HT1080 (cell line): ENCODE results near the gene PMM1. TPM values are rescaled to one million over a fixed set of nuclear protein-coding genes. Genes with fewer than 3 reads are reported as not detected.
"Not testable (repeated sequence)": the region's sequence is repeated elsewhere in the genome, so short reads cannot be mapped to it uniquely, and the experiment has no call there.

Experiments used
- DNase-seq: peaks from one replicate; pipeline ENCODE4 v3.0.0-alpha.2; 2015; ENCODE audit warnings: low read depth
- total RNA-seq: library from RNA; depleted of rRNA; stranded (reverse); fragments of >200 nt; shearing (Covaris generic); gene quantifications from 2 replicates; pipeline ENCODE4 v1.2.3, GENCODE V29; 2014

PMM1 gene
- total RNA-seq, 1 experiment from 2014 or later, result 7.2 TPM

DNA sequence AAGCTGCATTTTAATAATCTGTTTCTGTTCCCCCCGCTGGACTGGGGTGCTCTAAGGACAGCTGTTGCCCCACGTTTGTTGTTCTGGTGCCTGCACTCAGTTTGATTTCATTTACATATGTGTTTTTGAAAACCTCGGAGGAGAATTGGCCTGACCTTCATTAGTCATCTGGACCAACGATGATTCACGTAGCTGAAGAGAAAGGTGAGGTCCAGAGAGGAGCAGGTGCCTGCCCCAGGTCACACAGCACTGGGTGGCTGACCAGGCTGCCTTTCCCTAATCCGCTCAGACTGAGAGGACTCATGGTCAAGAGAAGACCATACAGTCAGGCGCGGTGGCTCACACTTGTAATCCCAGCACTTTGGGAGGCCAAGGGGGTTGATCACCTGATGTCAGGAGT lies 25.1 kb downstream of the PMM1 start:
- peak; percentile 47 for DNase-seq

DNA sequence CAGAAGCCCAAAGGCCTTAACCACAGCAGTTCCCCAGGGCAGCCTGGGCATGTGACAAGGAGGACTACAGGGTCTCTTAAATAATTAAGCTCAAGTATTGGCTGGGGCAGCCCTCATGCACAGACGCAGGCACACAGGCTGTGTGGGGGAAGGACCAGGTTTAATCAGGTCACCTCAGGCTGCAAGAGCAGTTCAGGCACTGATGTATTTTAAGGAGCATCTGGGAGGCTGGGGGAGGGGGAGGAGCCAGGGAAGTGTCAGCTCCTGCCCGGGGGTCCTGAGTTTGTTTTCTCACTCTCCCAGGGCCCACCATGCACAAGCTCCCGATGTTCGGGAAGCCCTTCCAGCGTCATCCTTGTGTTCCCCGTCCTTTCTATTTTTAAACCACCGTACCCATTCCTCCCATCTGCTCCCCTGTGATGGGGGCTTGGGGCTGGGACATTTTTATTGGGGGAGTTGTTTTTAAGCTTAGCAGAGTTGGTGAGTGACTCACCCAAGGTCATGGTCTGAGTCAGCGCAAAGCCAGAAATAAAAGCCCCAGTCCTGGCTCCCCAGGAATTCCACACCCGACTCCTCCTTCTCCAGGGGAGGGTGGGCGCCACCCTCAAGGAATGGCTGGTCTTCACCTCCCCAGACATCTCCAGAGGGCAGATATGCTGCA lies 26.5 kb downstream of the PMM1 start:
- DNase-seq, result peak; percentile 94

DNA sequence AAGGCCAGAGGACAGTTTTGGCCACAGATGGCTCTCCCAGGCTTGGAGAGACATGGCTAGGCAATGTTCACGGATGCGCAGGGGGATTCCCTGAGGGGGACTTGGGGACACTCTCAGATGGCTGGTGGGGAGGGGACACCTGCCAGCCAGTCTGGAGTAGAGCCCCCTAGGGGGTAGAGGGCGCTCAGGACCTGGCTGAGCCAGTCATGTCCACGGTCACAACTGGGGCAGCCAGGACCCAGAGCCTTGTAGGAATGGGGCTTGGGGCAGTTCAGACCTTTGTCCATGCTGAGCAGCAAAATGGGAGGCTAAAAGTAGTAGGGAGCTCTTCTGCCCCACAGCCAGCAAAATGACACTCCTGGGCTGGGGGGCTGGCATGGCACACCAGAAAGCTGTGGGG lies 27.2 kb downstream of the PMM1 start:
- DNase-seq, result no peak

DNA sequence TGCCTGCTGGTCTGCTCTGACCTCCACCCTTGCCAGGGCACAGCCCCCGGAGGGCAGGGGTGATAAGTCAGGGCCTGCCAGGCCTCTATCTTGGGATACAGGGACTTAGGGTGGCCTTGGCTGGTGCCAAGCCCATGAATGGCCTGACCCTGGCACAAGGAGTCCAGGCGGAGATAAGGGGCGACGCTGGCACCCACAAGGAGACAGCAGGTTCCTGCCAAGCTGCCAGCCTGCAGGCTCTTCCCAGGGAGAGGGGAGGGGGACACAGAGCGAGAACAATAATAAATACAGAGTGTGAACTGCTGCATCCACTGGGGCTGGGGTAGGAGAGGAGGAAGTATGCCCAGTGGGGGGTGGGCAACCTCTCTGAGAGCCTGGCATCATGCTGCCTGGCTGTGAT lies 27.9 kb downstream of the PMM1 start:
- DNase-seq, result no peak

DNA sequence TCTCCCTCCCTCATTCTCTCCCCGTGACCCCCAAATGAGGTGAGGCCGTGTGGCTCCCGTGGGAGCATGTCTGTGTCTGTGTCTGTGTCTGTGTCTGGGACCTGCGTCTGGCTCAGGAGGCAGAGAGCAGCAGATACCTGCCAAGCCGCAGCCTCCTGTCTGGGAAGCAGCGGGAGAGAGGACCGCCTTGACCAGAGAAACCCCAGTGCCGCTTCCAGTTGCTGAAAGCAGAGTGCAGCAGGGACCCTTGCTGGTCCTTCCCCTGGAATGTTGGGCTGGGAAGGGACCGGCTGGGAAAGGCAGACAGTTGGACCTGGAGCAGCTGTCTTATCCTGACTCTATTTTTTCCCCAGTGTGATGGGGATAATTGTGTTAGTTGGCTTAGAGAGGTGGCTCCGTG lies 28.3 kb downstream of the PMM1 start:
- DNase-seq, result no peak

DNA sequence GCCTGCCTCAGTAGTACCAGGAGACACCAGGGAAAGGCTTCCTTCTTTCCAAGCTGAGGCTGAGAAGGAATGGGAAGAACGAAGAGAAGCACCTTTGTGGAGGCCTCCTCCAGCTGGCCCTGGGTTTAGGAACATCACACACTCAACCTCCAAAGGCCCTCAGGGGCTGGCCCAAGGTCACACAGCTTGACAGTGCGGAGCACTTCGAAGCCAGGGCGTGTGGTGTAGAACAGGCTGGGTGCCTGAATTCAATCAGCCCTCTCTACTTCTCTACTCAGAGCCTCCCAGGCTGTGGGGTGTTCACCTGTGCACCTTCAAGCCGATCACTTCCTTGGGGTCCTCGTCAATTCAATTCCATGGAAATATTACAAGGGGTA lies 29.6 kb downstream of the PMM1 start:
- DNase-seq, result no peak

DNA sequence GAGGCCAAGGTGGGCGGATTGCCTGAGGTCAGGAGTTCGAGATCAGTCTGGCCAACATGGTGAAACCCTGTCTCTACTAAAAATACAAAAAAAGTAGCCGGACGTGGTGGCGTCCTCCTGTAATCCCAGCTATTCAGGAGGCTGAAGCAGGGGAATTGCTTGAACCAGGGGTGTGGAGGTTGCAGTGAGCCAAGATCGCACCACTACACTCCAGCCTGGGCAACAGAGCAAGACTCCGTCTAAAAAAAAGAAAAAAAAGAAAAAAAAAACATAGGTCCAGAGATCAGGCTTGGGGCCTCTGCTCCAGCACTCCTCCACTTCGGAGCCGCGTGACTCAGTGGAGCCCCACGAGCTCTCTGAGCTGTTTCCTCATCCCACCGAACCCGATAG lies 31.4 kb downstream of the PMM1 start:
- not testable (repeated sequence) for DNase-seq

DNA sequence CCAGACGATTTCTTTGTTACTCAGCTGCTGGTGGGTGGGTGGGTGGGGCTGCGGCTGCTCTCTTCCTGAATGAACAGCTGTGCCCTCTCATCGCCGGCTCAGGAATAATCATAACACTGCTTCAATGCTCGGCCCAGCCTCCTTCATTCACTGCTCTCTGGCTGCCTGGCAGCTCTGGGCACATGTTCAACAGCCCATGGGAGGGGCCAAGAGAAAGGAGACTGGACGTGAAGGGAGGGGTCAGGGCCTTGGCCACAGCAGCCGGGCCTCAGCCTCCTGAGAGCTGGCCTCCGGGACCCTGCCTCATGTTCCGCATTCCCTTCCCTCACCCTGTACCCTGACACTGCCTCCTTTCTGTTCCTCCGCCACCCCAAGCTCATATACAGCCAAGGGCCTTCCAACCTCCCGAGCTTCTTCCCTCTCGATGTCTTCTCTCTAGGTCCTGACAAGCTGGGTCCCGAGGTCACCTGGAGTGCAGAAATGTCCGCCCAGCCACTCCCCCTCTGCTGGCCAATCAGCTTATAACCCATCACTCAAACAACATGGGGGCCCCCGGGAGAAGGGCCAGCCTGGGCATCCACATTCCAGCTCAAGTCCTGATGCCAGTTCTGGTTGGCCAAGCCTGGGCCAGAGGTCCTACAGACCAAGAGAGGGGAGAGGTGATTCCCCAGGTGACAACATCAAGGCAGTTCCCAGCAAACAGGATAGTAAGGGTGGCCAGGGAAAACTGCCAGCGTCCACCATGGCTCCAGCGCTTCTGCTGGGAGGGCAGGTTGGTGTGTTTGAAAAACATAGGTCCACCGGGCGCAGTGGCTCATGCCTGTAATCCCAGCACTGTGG lies 32.0 kb downstream of the PMM1 start:
- DNase-seq, result peak; percentile 72

DNA sequence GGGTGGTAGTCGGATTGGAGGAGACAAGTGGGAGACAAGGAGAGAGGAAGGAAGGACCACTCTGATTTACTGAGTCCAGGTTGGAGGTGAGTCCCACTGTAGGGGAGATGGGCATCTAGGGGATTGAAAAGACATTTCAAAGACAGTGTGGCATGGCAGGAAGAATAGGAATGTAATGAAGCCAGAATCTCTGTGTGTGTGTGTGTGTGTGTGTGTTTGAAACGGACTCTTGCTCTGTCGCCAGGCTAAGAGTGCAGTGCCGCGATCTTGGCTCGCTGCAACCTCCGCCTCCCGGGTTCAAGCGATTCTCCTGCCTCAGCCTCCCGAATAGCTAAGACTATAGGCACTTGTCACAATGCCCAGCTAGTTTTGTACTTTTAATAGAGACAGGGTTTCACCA lies 33.1 kb downstream of the PMM1 start:
- DNase-seq, result no peak

DNA sequence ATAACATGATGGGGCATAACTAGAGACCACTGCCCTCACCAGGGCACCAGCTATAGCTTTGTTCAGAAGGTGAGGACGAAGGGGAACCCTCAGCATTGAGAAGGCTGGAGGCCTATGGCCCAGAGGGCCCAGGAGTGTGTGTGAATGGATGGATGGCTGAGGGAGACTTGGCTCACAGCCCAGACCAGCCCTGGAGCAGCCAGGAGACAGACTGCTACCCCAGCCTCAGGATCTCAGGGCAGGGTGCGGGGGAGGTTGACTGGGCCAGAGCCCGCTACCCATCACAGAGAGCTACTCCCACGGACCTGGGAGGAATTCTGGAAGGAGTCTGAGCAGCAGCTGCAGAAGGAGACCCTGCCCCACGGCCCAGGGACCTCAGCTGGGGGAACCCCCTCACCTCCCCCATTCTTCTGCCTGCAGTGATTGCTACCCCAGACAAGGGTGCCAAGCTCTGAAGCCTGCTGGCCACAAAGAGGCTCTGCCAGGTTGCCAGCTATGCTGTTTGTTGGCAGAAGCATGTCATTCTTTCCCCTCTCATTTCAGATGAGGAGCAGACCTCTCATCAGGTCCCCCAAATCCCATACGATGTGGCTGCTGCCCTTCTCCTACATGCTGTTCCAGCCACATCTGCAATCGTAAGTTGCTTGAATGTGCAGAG lies 34.2 kb downstream of the PMM1 start:
- DNase-seq, result no peak

DNA sequence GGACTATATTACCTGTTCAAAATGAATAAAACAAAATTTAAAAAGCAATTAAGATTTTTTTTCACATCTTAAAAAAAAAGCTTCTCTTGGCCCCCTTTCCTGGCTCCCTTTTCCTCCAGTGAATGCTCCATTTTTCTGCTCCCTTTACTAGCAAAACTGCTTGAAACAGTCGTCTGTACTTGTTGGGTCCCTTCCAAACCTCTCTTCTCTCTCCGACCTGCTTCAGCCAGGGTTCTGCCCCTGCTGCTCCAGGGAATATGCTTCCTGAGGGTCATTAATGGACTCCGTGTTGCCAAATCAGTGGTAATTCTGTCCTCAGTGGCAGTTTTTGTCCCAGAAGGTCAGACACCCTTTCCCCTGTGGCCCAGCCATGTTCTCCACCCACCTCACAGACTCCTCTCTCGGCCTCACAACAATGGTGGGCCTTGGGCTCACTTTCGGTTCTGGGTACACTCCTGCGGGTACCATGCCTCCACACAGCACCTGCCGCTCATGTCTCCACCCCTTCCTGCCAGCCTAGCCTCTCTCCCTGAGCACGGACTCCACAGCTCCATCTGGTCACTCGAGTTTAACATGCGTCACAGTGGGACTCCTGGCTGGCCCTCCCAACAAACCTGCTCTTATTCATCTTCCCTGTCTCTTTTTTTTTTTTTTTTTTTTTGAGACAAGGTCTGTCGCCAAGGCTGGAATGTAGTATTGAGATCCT lies 37.6 kb downstream of the PMM1 start:
- DNase-seq, result no peak

DNA sequence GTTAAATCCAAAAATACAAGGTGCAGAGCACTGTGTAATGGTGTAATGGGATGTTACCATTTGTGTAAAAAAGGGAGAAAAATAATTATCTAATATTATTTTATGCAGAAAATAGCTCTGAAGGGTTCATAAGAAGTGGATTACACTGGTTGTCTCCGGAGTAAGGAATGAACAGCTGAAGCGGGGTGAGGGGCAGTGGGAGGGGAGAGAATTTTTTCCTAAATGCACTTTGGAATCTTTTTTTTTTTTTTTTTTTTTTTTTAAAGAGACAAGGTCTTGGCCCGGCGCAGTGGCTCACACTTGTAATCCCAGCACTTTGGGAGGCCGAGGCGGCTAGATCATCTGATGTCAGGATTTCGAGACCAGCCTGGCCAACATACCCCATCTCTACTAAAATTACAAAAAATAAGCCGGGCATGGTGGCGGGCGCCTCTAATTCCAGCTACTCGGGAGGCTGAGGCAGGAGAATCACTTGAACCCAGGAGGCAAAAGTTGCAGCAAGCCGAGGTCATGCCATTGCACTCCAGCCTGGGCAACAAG lies 38.6 kb downstream of the PMM1 start:
- DNase-seq, result no peak

DNA sequence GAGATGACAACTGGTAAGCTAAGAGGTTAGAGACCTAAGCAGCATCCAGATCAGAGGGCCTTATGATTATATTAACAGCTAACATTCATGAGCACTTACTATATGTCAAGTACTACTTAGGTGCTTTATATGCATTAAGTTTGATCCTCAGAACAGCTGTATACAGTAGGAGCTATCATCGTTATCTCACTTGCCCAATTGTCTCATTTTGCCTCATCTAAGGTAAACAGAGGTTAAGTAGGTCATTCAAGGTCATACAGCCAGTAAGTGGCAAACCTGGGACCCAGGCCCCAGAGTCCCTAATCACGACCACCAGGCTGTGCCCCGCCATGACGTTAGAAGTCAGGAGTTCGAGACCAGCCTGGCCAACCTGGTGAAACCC lies 40.8 kb downstream of the PMM1 start:
- DNase-seq, result no peak

DNA sequence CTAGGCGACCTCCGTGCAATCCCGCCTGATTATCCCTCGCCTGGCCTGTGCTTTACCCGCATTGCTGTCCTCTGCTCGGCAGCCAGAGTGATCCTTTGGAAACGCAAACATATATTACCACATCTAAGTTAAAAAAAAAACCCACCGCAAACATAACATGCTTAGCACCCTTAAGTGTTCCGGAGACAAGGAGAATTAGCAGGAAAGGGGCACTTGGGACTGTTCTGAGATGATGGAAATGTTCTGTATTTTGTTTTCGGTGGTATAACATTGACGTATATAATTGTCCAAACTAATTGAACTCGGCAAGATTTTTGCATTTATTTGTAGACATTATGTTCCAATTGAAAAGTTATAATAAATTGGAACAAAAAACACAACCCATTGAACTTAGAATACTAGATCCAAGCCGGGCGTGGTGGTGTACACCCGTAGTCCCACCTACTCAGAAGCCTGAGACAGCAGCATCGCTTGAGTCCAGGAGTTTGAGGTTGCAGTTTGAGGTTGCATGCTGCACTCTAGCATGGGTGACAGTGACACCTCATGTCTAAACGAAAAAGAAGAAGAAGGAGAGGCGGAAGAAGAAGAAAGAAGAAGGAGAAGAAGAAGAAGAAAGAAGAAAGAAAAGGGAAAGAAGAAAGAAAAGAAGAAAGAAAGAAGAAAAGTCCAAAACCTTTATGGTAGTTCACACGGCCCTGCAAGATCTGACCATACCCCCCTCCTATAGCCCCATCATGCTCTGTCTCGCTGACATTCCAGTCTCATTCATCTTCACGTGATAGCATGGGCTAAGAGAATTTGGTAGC lies 44.8 kb downstream of the PMM1 start:
- peak; percentile 46 for DNase-seq

DNA sequence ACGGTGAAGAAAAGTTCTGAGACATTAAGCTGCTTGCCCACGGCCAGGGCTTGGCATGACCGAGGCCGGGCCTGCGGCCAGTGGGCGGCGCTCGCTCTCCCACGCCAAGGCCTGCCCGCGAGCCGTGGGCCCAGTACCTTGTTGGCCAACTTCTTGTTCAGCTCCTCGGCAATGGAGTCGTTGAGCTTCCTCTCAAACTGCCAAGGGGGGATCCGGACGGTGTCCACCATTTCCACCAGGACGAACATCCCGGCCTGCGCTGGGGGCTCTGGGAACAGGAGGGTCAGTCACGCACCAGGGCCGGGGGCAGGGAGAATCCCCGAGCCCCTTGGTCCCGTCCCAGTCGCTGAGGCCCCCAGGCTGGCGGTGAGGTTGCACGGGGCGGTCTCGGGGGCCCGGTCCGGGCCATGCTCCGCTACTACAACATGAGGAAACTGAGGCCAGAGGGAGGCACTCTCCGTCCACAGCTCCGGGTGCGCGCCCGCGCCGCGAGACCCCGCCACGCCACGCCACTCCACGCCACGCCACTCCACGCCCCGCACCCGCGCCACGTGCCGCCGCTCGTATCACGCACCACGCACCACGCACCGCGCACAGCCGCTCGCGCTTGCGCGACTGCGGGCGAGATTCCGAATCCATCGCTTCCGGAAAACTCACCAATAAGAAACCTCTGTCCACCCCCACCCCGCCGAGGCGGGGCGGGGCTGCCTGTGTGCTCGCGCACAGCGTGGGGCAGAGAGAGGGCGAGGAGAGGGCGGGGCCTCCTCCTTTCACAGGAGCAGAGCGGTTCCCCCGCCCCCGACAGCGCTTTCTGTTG lies 45.6 kb downstream of the PMM1 start, which contains the start of gene POLR3H:
POLR3H (minus strand) TSS at position 617 of the 817 bp plus-strand sequence; CDS start at position 248, 369 bp downstream.
- DNase-seq, result peak; percentile 98

DNA sequence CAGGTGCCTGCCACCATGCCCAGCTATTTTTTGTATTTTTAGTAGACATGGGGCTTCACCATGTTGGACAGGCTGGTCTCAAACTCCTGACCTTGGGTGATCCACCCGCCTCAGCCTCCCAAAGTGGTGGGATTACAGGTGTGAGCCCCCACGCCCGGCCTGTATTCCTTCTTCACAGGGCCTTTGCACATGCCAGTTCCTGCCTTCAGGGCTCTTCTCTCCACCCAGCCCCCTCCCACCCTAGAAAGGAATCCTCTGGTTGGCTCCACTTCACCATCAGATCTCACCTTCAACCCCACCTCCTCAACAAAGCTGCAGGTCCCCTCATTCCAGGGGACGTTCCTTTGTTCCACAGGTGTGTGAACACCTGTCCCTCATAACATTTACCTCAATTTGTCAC lies 47.4 kb downstream of the PMM1 start:
- no peak for DNase-seq

DNA sequence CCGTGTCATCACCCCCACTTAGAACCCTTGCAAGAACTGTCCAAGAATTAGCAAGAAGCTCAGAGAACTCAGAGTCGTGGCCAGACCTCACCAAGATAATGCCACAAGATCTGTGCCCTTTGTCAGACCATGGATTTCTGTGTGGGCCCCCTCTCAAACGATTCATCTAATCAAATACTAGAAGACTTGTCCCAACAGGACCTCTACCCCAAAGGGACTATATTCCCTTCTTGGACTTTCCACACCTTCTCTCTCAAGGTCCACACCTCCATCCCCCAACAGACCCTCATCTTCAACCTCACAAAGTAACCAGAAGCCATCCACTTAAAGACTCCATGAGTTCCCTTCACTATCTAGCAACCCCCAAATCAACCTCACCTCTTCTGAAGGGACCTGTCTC lies 48.2 kb downstream of the PMM1 start:
- no peak for DNase-seq

DNA sequence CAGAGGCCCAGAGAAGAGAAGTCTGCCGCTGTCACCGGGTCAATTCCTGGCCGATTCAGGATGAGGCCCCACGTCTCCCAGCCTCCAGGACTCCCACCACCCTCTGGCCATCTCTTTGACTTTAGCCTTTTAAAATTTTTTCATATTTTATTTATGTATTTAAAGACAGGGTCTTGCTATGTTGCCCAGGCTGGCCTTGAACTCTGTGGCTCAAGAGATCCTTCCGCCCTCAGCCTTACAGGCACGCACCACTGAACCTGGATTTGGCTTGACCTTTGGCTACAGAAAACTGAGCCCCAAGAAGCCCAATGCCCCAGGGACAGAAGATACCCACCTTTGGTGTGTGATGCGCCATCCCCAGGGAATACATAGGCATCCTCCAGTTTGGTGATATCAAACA lies 49.3 kb downstream of the PMM1 start:
- DNase-seq, result no peak

DNA sequence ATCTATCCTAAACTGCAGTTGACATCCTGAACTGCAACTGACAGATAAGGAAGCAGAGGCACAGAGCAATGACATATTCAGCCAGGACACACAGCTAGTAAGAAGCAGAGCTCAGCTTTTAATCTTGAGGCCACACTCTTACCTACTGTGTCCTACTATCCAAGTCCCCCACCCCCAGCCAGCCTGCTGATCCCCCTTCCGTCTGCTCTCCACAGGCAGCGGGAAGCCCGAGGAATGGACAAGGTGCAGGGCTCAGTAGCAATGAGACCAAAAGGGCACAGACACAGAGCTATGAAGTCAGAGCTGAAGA lies 49.7 kb downstream of the PMM1 start:
- DNase-seq, result no peak
